ENCODE data around the gene SERPING1.

GRCh38 chr11:57547854-57548377 is 49.6 kb upstream of the SERPING1 start:
- TF ChIP-seq CTCF (IDR thresholded peaks at IDR 0.05) (no peak), EZH2 (IDR thresholded peaks at IDR 0.05; ENCODE audit: borderline replicate concordance, insufficient read depth, low read depth, low read length, poor library complexity, severe bottlenecking) (no peak)
